ENCODE data around the gene A4GNT.

A4GNT gene

DNA sequence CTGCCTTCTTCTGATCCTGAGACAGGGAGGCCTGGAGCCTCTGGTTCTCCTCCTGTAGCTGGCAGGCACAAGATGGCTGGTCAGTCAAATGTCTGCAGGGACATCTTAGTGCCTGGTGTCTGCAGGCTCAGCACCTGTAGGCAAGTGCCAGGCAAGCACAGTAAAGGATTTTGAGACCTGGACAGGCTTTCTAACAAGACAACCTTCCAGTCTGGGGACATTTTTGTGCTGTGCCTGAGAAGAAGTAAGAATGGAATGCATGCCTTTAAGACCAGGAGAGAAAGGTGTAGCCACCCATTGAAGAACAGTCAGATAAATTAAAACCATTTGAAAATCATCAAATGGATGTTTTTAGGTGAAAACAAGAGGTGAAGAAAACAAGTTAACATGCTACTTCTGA is 48.0 kb downstream of the A4GNT start:
- POLR2A ChIA-PET, result interaction anchor here (0.8 kb wide), 1 partner anchor 31 kb away, joined by 3 read pairs; the partner anchor contains the start of gene DZIP1L
- no peak for DNase-seq (ENCODE audit: extremely low spot score)
- CTCF ChIA-PET, result no interaction called here
- TF ChIP-seq FOXA1 (IDR thresholded peaks at IDR 0.05), result no peak
- TF ChIP-seq L3MBTL2 (conservative IDR thresholded peaks at IDR 0.05), result no peak
- TF ChIP-seq LEF1 (IDR thresholded peaks at IDR 0.05; ENCODE audit: borderline replicate concordance), result no peak
- TF ChIP-seq FOXM1 (IDR thresholded peaks at IDR 0.05; ENCODE audit: borderline replicate concordance), result no peak
- no peak for TF ChIP-seq SP1 (IDR thresholded peaks at IDR 0.05)
- no peak for TF ChIP-seq BHLHE40 (IDR thresholded peaks at IDR 0.05; ENCODE audit: borderline replicate concordance)
- TF ChIP-seq ELF4 (IDR thresholded peaks at IDR 0.05), result no peak
- no peak for TF ChIP-seq FOXK2 (IDR thresholded peaks at IDR 0.05)
- no peak for TF ChIP-seq CTBP1 (IDR thresholded peaks at IDR 0.05; ENCODE audit: borderline replicate concordance)
- TF ChIP-seq TARDBP (IDR thresholded peaks at IDR 0.05), result no peak
- TF ChIP-seq, protein P1, sequence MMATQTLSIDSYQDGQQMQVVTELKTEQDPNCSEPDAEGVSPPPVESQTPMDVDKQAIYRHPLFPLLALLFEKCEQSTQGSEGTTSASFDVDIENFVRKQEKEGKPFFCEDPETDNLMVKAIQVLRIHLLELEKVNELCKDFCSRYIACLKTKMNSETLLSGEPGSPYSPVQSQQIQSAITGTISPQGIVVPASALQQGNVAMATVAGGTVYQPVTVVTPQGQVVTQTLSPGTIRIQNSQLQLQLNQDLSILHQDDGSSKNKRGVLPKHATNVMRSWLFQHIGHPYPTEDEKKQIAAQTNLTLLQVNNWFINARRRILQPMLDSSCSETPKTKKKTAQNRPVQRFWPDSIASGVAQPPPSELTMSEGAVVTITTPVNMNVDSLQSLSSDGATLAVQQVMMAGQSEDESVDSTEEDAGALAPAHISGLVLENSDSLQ (IDR thresholded peaks at IDR 0.05), result no peak
- TF ChIP-seq ARNT (IDR thresholded peaks at IDR 0.05), result no peak
- TF ChIP-seq ZNF384 (IDR thresholded peaks at IDR 0.05), result no peak
- TF ChIP-seq HDGF (IDR thresholded peaks at IDR 0.05; ENCODE audit: borderline replicate concordance), result no peak
- no peak for TF ChIP-seq SUZ12 (IDR thresholded peaks at IDR 0.05)
- no peak for TF ChIP-seq NFRKB (IDR thresholded peaks at IDR 0.05)

DNA sequence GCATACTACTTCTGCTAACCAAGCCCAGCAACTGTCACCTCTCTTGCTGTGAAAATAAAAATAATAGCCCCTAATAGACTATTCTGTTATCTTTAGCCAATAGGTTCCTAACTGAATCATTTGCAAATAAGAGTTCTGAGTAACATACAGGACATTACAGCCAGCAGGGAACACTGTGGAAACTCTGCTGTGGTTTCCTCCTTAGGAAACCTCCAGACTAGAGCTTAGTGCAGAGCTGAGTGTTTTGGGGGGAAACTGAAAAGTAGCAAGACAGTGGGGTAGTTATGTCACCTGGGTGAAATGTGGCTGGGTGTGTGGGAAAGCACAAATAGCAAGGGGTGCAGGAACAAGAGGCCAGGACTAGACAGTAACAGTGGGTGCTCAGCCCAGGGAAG is 49.2 kb downstream of the A4GNT start:
- POLR2A ChIA-PET, result interaction anchor here (1.0 to 1.3 kb wide), 2 partner anchors 13 to 33 kb away, joined by 6 to 7 read pairs; partner anchors contain the start of gene DZIP1L
- CTCF ChIA-PET, result interaction anchor here (0.7 kb wide), 1 partner anchor 37 kb away, joined by 3 read pairs; no protein-coding TSS in a partner anchor
- TF ChIP-seq NFRKB (IDR thresholded peaks at IDR 0.05) (no peak), FOXA1 (IDR thresholded peaks at IDR 0.05) (no peak), SP1 (IDR thresholded peaks at IDR 0.05) (no peak), ARNT (IDR thresholded peaks at IDR 0.05) (no peak), SUZ12 (IDR thresholded peaks at IDR 0.05) (no peak), LEF1 (IDR thresholded peaks at IDR 0.05; ENCODE audit: borderline replicate concordance) (no peak), CTBP1 (IDR thresholded peaks at IDR 0.05; ENCODE audit: borderline replicate concordance) (no peak), BHLHE40 (IDR thresholded peaks at IDR 0.05; ENCODE audit: borderline replicate concordance) (no peak), L3MBTL2 (conservative IDR thresholded peaks at IDR 0.05) (no peak), ZNF384 (IDR thresholded peaks at IDR 0.05) (no peak), FOXM1 (IDR thresholded peaks at IDR 0.05; ENCODE audit: borderline replicate concordance) (no peak), TARDBP (IDR thresholded peaks at IDR 0.05) (no peak), FOXK2 (IDR thresholded peaks at IDR 0.05) (no peak), ELF4 (IDR thresholded peaks at IDR 0.05) (no peak), HDGF (IDR thresholded peaks at IDR 0.05; ENCODE audit: borderline replicate concordance) (no peak)
- TF ChIP-seq, protein P1 (IDR thresholded peaks at IDR 0.05), result no peak
- DNase-seq (ENCODE audit: extremely low spot score), result no peak

DNA sequence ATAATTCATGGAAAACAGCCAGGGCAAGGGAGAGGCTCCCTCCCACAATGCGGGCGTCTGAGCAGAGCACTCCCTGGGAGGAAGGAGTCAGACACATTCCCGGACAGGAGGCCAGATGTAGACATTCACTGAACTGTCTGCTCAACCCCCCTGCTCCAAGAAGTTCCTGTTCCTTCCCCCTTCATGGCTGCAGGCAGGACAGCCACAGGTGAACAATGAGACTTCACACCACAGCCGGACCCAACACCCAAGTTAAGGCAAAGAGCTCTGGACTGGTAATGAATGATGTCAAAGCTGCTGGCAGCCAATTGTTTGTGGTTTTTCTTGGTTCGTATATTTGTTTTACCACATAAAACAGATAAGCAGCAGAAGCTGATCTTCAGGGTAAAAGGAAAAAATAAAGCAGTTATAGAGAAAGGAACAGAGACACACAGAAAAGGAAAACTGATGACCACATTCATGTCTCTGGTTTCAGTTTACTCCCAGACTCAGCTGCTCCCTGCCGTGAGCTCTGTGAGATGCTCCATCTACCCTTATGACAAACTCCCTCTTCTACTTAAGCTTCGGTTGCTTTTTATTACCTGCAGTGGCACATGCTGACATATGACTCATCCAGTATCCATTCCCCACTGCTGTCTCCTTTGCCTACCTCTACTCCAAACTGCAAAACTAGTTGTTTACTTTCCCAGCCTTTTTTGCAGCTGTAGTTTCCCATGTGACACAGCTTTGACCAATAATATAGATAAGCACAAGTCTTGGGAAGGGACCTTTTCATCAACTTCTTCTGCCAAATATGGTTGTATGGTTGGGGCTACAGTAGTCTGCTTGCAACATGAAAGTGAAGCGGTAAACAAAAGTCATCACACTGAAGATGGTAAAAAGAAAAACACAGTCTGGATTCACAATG is 49.9 kb downstream of the A4GNT start:
- peak; percentile 48 for DNase-seq (ENCODE audit: extremely low spot score)
- TF ChIP-seq SP1 (IDR thresholded peaks at IDR 0.05) (no peak), CTBP1 (IDR thresholded peaks at IDR 0.05; ENCODE audit: borderline replicate concordance) (peak; percentile 59; the same call in 1 of the 2 replicates), FOXK2 (IDR thresholded peaks at IDR 0.05) (peak; percentile 56; the same call in 1 of the 2 replicates)
- CTCF ChIA-PET, result interaction anchor here (0.7 kb wide), 1 partner anchor 37 kb away, joined by 3 read pairs; no protein-coding TSS in a partner anchor
- POLR2A ChIA-PET, result interaction anchor here (1.0 to 1.3 kb wide), 2 partner anchors 12 to 33 kb away, joined by 6 to 7 read pairs; partner anchors contain the start of gene DZIP1L

DNA sequence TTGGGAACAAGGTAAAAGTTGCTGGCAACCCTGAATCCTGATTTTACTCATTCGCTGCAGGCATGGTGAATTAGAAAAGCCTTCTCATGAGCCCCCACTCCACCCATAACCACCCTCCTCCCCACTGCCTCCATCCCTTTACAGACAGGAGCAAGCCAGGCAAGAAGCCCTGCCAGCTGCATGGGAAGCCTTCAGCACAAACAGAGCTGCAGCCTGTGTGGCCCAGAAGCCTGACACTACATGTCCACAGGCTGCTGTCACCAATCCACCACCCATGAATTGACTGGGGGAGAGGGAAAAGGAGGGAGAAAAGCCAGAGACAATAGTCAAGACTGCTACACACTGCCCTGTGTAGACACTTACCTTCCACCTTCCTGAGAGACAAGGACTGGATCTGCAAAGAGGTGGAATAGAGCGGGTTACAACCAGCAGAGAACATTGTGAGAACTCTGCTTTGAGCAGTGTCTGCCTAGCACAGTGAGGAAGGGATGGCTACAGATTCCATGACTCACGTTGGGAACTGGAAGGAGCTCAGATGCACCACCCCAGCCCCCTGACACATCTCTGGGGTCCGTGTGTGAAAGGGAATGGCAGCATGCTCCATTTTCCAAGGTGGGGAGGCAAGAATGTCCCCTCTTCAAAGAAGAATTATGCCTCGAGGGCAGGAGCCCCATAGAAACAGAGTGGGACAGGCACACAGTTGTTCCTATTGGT is 50.7 kb downstream of the A4GNT start:
- TF ChIP-seq ZNF384 (IDR thresholded peaks at IDR 0.05), result no peak
- TF ChIP-seq SUZ12 (IDR thresholded peaks at IDR 0.05), result no peak
- no peak for TF ChIP-seq HDGF (IDR thresholded peaks at IDR 0.05; ENCODE audit: borderline replicate concordance)
- no peak for TF ChIP-seq FOXK2 (IDR thresholded peaks at IDR 0.05)
- TF ChIP-seq BHLHE40 (IDR thresholded peaks at IDR 0.05; ENCODE audit: borderline replicate concordance), result no peak
- no peak for TF ChIP-seq SP1 (IDR thresholded peaks at IDR 0.05)
- TF ChIP-seq L3MBTL2 (conservative IDR thresholded peaks at IDR 0.05), result no peak
- TF ChIP-seq, protein P1 (IDR thresholded peaks at IDR 0.05), result no peak
- TF ChIP-seq LEF1 (IDR thresholded peaks at IDR 0.05; ENCODE audit: borderline replicate concordance), result no peak
- TF ChIP-seq NFRKB (IDR thresholded peaks at IDR 0.05), result no peak
- TF ChIP-seq ELF4 (IDR thresholded peaks at IDR 0.05), result no peak
- no peak for TF ChIP-seq TARDBP (IDR thresholded peaks at IDR 0.05)
- TF ChIP-seq ARNT (IDR thresholded peaks at IDR 0.05), result no peak
- no peak for TF ChIP-seq FOXM1 (IDR thresholded peaks at IDR 0.05; ENCODE audit: borderline replicate concordance)
- TF ChIP-seq FOXA1 (IDR thresholded peaks at IDR 0.05), result no peak
- no peak for DNase-seq (ENCODE audit: extremely low spot score)
- POLR2A ChIA-PET, result interaction anchor here (1.3 kb wide), 1 partner anchor 11 kb away, joined by 6 read pairs; no protein-coding TSS in a partner anchor
- CTCF ChIA-PET, result no interaction called here

DNA sequence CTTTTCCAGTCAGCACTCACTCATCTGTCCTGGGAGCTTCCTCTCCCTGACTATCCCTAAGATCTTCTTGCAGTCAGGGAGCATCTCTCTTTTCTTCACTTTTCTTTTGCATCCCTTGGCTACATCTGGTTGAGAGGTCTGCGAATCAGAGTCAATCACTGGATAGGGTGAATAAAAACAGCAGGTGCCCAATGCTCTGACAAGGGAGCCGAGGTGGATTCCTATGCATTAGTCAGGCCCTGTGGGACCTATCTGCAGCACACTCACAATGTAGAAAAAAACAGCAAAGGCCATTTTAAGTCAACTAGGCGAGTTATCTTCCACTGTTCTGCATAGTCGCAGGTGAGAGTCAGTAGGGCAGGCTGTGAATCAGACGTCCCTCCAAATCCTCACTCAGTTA is 52.3 kb downstream of the A4GNT start:
- CTCF ChIA-PET, result interaction anchor here (0.9 kb wide), 1 partner anchor 28 kb away, joined by 3 read pairs; no protein-coding TSS in a partner anchor
- POLR2A ChIA-PET, result no interaction called here
- no peak for TF ChIP-seq NFRKB (IDR thresholded peaks at IDR 0.05)
- TF ChIP-seq ARNT (IDR thresholded peaks at IDR 0.05), result no peak
- no peak for TF ChIP-seq ZNF384 (IDR thresholded peaks at IDR 0.05)
- no peak for TF ChIP-seq HDGF (IDR thresholded peaks at IDR 0.05; ENCODE audit: borderline replicate concordance)
- TF ChIP-seq BHLHE40 (IDR thresholded peaks at IDR 0.05; ENCODE audit: borderline replicate concordance), result no peak
- no peak for TF ChIP-seq SP1 (IDR thresholded peaks at IDR 0.05)
- no peak for TF ChIP-seq FOXM1 (IDR thresholded peaks at IDR 0.05; ENCODE audit: borderline replicate concordance)
- TF ChIP-seq CTBP1 (IDR thresholded peaks at IDR 0.05; ENCODE audit: borderline replicate concordance), result no peak
- no peak for TF ChIP-seq L3MBTL2 (conservative IDR thresholded peaks at IDR 0.05)
- TF ChIP-seq, protein P1 (IDR thresholded peaks at IDR 0.05), result no peak
- no peak for TF ChIP-seq LEF1 (IDR thresholded peaks at IDR 0.05; ENCODE audit: borderline replicate concordance)
- TF ChIP-seq FOXA1 (IDR thresholded peaks at IDR 0.05), result no peak
- TF ChIP-seq TARDBP (IDR thresholded peaks at IDR 0.05), result no peak
- no peak for TF ChIP-seq SUZ12 (IDR thresholded peaks at IDR 0.05)
- DNase-seq (ENCODE audit: extremely low spot score), result no peak

All from HEK293T (cell line).